ENCODE results near the gene NTSR1.

GRCh38 chr20:62734326-62734725, 25.7 kb downstream of the NTSR1 start:
- TF ChIP-seq CTCF (IDR thresholded peaks at IDR 0.05) (no peak), POLR2A (IDR thresholded peaks at IDR 0.05) (no peak)

All from Peyer's patch (tissue), 4 donors.